Activated CD8-positive, alpha-beta memory T cell treated with anti-CD3 and anti-CD28 coated beads, Interleukin-2, amount 50 U/mL, for 1 hour (primary cell): ENCODE data around the gene AGAP1.

Experiments used
- DNase-seq: peaks from one replicate; pipeline ENCODE4 v3.0.0-alpha.2; 2020; ENCODE audit errors: extremely low read depth

AGAP1 gene

GRCh38 chr2:235964787-235965390 lies 471.0 kb downstream of the AGAP1 start:
- DNase-seq = no peak

- no peak for DNase-seq
These were observed 472.6 kb downstream of the AGAP1 start for GRCh38 chr2:235966396-235966795.

- no peak for DNase-seq
These were observed 473.3 kb downstream of the AGAP1 start for GRCh38 chr2:235966932-235967757.

GRCh38 chr2:235968155-235968554 lies 474.3 kb downstream of the AGAP1 start:
- DNase-seq = no peak

- no peak for DNase-seq
These were observed 474.9 kb downstream of the AGAP1 start for GRCh38 chr2:235968616-235969324.

- no peak for DNase-seq
These were observed 476.6 kb downstream of the AGAP1 start for GRCh38 chr2:235970204-235971040.

- no peak for DNase-seq
These were observed 482.7 kb downstream of the AGAP1 start for GRCh38 chr2:235976516-235976915.

GRCh38 chr2:235976956-235977355 lies 483.1 kb downstream of the AGAP1 start:
- no peak for DNase-seq

- DNase-seq = no peak
These were observed 483.6 kb downstream of the AGAP1 start for GRCh38 chr2:235977445-235977844.

GRCh38 chr2:235978022-235978421 lies 484.2 kb downstream of the AGAP1 start:
- no peak for DNase-seq

- DNase-seq = no peak
These were observed 485.2 kb downstream of the AGAP1 start for GRCh38 chr2:235979037-235979436.

- DNase-seq = no peak
These were observed 486.1 kb downstream of the AGAP1 start for GRCh38 chr2:235979753-235980435.

- no peak for DNase-seq
These were observed 487.8 kb downstream of the AGAP1 start for GRCh38 chr2:235981631-235982030.

GRCh38 chr2:235983016-235983415 lies 489.2 kb downstream of the AGAP1 start:
- DNase-seq = no peak

- no peak for DNase-seq
These were observed 490.7 kb downstream of the AGAP1 start for GRCh38 chr2:235984552-235984951.

GRCh38 chr2:235986361-235986760 lies 492.5 kb downstream of the AGAP1 start:
- no peak for DNase-seq

GRCh38 chr2:235988271-235989015 lies 494.6 kb downstream of the AGAP1 start:
- DNase-seq = no peak

- DNase-seq = no peak
These were observed 495.7 kb downstream of the AGAP1 start for GRCh38 chr2:235989591-235989990.

GRCh38 chr2:235990344-235990743 lies 496.5 kb downstream of the AGAP1 start:
- DNase-seq = no peak

GRCh38 chr2:235992024-235992423 lies 498.2 kb downstream of the AGAP1 start:
- no peak for DNase-seq

- DNase-seq = no peak
These were observed 502.6 kb downstream of the AGAP1 start for GRCh38 chr2:235996419-235996818.
